Measurements from ENCODE around the gene SNX5. TPM values are rescaled to one million over a fixed set of nuclear protein-coding genes. Genes with fewer than 3 reads are reported as not detected.

The SNX5 gene
- total and polyA plus RNA-seq, 10 of the 15 experiments (the other 5 are each of a cell fraction or from before 2014, with no cell fraction given), result 92.9 to 316 (median 245) TPM

- Histone ChIP-seq H3K36me3 (ENCODE audit: control insufficient read depth in 2 of 2, insufficient read depth in 2 of 2, low read length in 1 of 2) (peaks cover 0 to 6% of the 10 kb centered on the region in 2 experiments; a peak in 1 of 4 replicates), H3K9ac (ENCODE audit: control insufficient read depth, insufficient read depth, low read length) (peak overlapping the region; percentile 99), H3K27me3 (replicated peaks in 1 of 2; ENCODE audit: control insufficient read depth in 2 of 2, insufficient read depth in 2 of 2, low read length in 1 of 2) (no peaks in the 10 kb centered on the region), H3K4me1 (ENCODE audit: control insufficient read depth, insufficient read depth, low read length) (peaks cover 16% of the 10 kb centered on the region), H4K20me1 (ENCODE audit: control insufficient read depth, insufficient read depth) (peaks cover 3% of the 10 kb centered on the region; the same call in 1 of the 2 replicates), H3K4me2 (ENCODE audit: control insufficient read depth, insufficient read depth) (peak overlapping the region; percentile 81), H3K79me2 (ENCODE audit: control insufficient read depth, insufficient read depth, low read length) (peaks cover 98% of the 10 kb centered on the region), H2AFZ (ENCODE audit: control insufficient read depth, low read depth, low read length) (no peak overlapping the region), H3K4me3 (peak overlapping the region; percentile 86), H3K27ac (ENCODE audit: control insufficient read depth, insufficient read depth) (peak overlapping the region; percentile 98), H3K9me3 (replicated peaks; ENCODE audit: control insufficient read depth, insufficient read depth, low read length) (no peaks in the 10 kb centered on the region)
- FAIRE-seq (no peak), DNase-seq (ENCODE audit: low read depth, low spot score) (no peak), ATAC-seq (no peak)
- SMC1A ChIA-PET (ENCODE audit: uncharacterized antibody, unreplicated experiment), result interaction anchor here (1.1 to 3.4 kb wide), 5 partner anchors 11 to 25 kb away, joined by 3 to 15 read pairs (median 7); no protein-coding TSS in a partner anchor
- in situ Hi-C loops (cut with MboI) (no loop called here), intact Hi-C loops (cut with micrococcal nuclease; ENCODE audit: unreplicated experiment) (no loop called here)
- WGBS (ENCODE audit: insufficient coverage, insufficient replicate concordance, low lambda C conversion rate, missing lambda C conversion rate), result 7% methylated on average over 1 of the region's 1 CpG
- no TSS peak for BruUV-seq (replicated peaks)
- TF ChIP-seq WRNIP1 (IDR thresholded peaks at IDR 0.05; ENCODE audit: borderline replicate concordance, low read depth, low read length) (0 out of 2 replicates have a peak, but pooled peaks have one; percentile 77), MYC (IDR thresholded peaks at IDR 0.05; ENCODE audit: insufficient read depth, insufficient read length, insufficient replicate concordance, low read length, severe bottlenecking) (no peak)
- RAD21 ChIA-PET (ENCODE audit: unreplicated experiment), result interaction anchor here (0.8 to 3.3 kb wide), 8 partner anchors 8 to 427 kb away, joined by 3 to 31 read pairs (median 4); partner anchors contain the start of gene RRBP1
- POLR2A ChIA-PET, result interaction anchor here (0.5 to 5.5 kb wide), 5 partner anchors 7 to 532 kb away, joined by 6 to 74 read pairs (median 9); partner anchors contain the start of gene DSTN
- CTCF ChIA-PET, result interaction anchor here (0.6 to 3.6 kb wide), 7 partner anchors 9 to 380 kb away, joined by 3 to 20 read pairs (median 4); no protein-coding TSS in a partner anchor
These were observed 4.5 kb downstream of the SNX5 start for GRCh38 chr20:17964073-17964472.

DNA sequence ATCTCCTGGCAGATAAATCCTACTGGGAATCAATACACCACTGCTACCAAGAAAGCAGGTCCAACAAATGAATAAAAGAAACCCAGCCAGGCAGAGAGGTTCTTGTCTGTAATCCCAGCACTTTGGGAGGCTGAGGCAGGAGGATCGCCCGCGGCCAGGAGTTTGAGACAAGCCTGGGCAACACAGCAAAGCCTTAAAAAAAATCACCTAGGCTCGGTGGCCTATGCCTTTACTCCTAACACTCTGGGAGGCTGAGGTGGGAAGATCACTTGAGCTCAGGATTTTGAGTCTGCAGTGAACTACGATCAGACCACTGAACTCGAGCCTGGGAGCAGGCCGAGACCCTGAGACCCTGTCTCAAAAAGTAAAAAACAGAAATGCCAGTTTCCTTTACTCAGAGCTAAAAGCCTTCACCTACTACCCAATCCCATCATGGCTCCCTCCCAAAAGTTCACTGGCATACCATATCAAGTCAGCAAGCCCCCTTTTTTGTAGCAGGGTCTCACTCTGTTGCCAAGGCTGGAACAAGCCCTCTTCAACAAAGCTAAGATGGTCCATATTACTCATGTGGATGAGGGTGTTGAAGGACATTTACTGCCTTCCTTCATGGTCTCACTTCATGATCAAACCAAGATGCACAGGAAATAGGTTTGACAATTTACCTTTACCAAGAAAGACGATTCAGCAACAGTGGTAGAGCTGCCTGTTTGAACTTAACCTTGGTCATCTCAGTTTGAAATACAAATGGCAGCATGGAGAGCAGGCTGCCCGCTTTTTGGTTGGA is 5.3 kb downstream of the SNX5 start:
- no TSS peak for BruUV-seq (replicated peaks)
- FAIRE-seq, result no peak

More for the DNA sequence above, 5.3 kb downstream of the SNX5 start:
- SMC1A ChIA-PET (ENCODE audit: uncharacterized antibody, unreplicated experiment), result interaction anchor here (1.0 to 3.4 kb wide), 8 partner anchors 8 to 393 kb away, joined by 3 to 15 read pairs (median 6); no protein-coding TSS in a partner anchor
- H3K27ac ChIP-seq (ENCODE audit: control insufficient read depth, insufficient read depth), result peak overlapping the region; percentile 98
- peak overlapping the region; percentile 86 for H3K4me3 ChIP-seq
- TF ChIP-seq BMI1 (IDR thresholded peaks at IDR 0.05; ENCODE audit: borderline replicate concordance), result no peak
- no peak for TF ChIP-seq CEBPB (IDR thresholded peaks at IDR 0.05; ENCODE audit: borderline replicate concordance in 1 of 2, low read depth in 2 of 2, low read length in 2 of 2)
- 0 out of 2 replicates have a peak, but pooled peaks have one; percentile 46 for TF ChIP-seq POLR2AphosphoS2 (IDR thresholded peaks at IDR 0.05; ENCODE audit: low read depth, low read length)
- no peak for TF ChIP-seq CHD2 (IDR thresholded peaks at IDR 0.05; ENCODE audit: borderline replicate concordance, low read depth, low read length)
- H3K4me1 ChIP-seq (ENCODE audit: control insufficient read depth, insufficient read depth, low read length), result peaks cover 20% of the 10 kb centered on the region
- RAD21 ChIA-PET (ENCODE audit: unreplicated experiment), result interaction anchor here (0.8 to 3.3 kb wide), 8 partner anchors 7 to 427 kb away, joined by 3 to 31 read pairs (median 4); partner anchors contain the start of gene RRBP1
- in situ Hi-C loops (cut with MboI), result no loop called here
- no peak for ATAC-seq
- H4K20me1 ChIP-seq (ENCODE audit: control insufficient read depth, insufficient read depth), result peaks cover 7% of the 10 kb centered on the region
- H2AFZ ChIP-seq (ENCODE audit: control insufficient read depth, low read depth, low read length), result no peak overlapping the region
- intact Hi-C loops (cut with micrococcal nuclease; ENCODE audit: unreplicated experiment), result no loop called here
- peak overlapping the region; percentile 81 for H3K4me2 ChIP-seq (ENCODE audit: control insufficient read depth, insufficient read depth)
- CTCF ChIA-PET, result interaction anchor here (0.6 to 3.6 kb wide), 8 partner anchors 8 to 380 kb away, joined by 3 to 20 read pairs (median 4); no protein-coding TSS in a partner anchor
- WGBS (ENCODE audit: insufficient coverage, insufficient replicate concordance, low lambda C conversion rate, missing lambda C conversion rate), result 15% methylated on average over 9 of the region's 9 CpGs
- no peaks in the 10 kb centered on the region for H3K27me3 ChIP-seq (replicated peaks in 1 of 2; ENCODE audit: control insufficient read depth in 2 of 2, insufficient read depth in 2 of 2, low read length in 1 of 2)
- peak overlapping the region; percentile 51 for H3K9ac ChIP-seq (ENCODE audit: control insufficient read depth, insufficient read depth, low read length)
- DNase-seq (ENCODE audit: low read depth, low spot score), result no peak
- POLR2A ChIA-PET, result interaction anchor here (0.6 to 5.5 kb wide), 6 partner anchors 7 to 393 kb away, joined by 6 to 74 read pairs (median 9); partner anchors contain the start of genes DSTN and RRBP1
- peaks cover 0 to 6% of the 10 kb centered on the region in 2 experiments; a peak in 1 of 4 replicates for H3K36me3 ChIP-seq (ENCODE audit: control insufficient read depth in 2 of 2, insufficient read depth in 2 of 2, low read length in 1 of 2)
- H3K9me3 ChIP-seq (replicated peaks; ENCODE audit: control insufficient read depth, insufficient read depth, low read length), result no peaks in the 10 kb centered on the region
- peaks cover 100% of the 10 kb centered on the region for H3K79me2 ChIP-seq (ENCODE audit: control insufficient read depth, insufficient read depth, low read length)
